H9 (cell line): ENCODE results near the gene CENPH. TPM values are rescaled to one million over a fixed set of nuclear protein-coding genes. Genes with fewer than 3 reads are reported as not detected.
"Not testable (repeated sequence)": the region's sequence is repeated elsewhere in the genome, so short reads cannot be mapped to it uniquely, and the experiment has no call there.

ENCODE experiments used
- DNase-seq: peaks from one replicate; pipeline ENCODE4 v3.0.0-alpha.2; 2017
- H2AFZ ChIP-seq: one replicate; pipeline ENCODE4 v1.6.1; 2013; ENCODE audit warnings: mild to moderate bottlenecking, low read length, control low read depth, moderate library complexity
- H2AK5ac ChIP-seq: 2 replicates; pipeline ENCODE4 v1.6.1; 2013; ENCODE audit warnings: low read length, control low read depth, mixed read lengths; ENCODE audit not compliant: insufficient read length
- H2BK120ac ChIP-seq: one replicate; pipeline ENCODE4 v1.6.1; 2013; ENCODE audit warnings: low read depth, mild to moderate bottlenecking, low read length, control low read depth, inconsistent platforms; ENCODE audit not compliant: poor library complexity, severe bottlenecking
- H2BK12ac ChIP-seq: 2 replicates; pipeline ENCODE4 v1.6.1; 2013; ENCODE audit warnings: low read length, control low read depth, mixed read lengths, low read depth; ENCODE audit not compliant: insufficient read length
- H2BK15ac ChIP-seq: 2 replicates; pipeline ENCODE4 v1.6.1; 2013; ENCODE audit warnings: low read depth, low read length, control low read depth
- H2BK20ac ChIP-seq: one replicate; pipeline ENCODE4 v1.6.1; 2013; ENCODE audit warnings: low read depth, mild to moderate bottlenecking, low read length, control low read depth, inconsistent platforms; ENCODE audit not compliant: poor library complexity, severe bottlenecking
- H2BK5ac ChIP-seq: 2 replicates; pipeline ENCODE4 v1.6.1; 2013; ENCODE audit warnings: low read length, control low read depth, mixed read lengths; ENCODE audit not compliant: insufficient read length
- H3K14ac ChIP-seq: 2 replicates; pipeline ENCODE4 v1.6.1; 2013; ENCODE audit warnings: low read length, control low read depth; ENCODE audit not compliant: insufficient read depth
- H3K18ac ChIP-seq: 2 replicates; pipeline ENCODE4 v1.6.1; 2013; ENCODE audit warnings: low read depth, mild to moderate bottlenecking, mixed read lengths, low read length, control low read depth; ENCODE audit not compliant: insufficient read length
- H3K23ac ChIP-seq: 2 replicates; pipeline ENCODE4 v1.6.1; 2013; ENCODE audit warnings: low read length, control low read depth, mixed read lengths, low read depth; ENCODE audit not compliant: insufficient read length
- H3K23me2 ChIP-seq: 2 replicates; pipeline ENCODE4 v1.6.1; 2013; ENCODE audit warnings: low read depth, mild to moderate bottlenecking, mixed read lengths, low read length, control low read depth; ENCODE audit not compliant: insufficient read length, poor library complexity, severe bottlenecking
- H3K27ac ChIP-seq: 2 replicates; pipeline ENCODE4 v1.5.1; 2013; ENCODE audit warnings: low read length, control low read depth, mixed read lengths, low read depth; ENCODE audit not compliant: insufficient read length
- H3K27me3 ChIP-seq: 2 replicates; pipeline ENCODE4 v1.6.1; 2013; ENCODE audit warnings: low read length, control low read depth, inconsistent platforms; ENCODE audit not compliant: insufficient read depth
- H3K4ac ChIP-seq: 2 replicates; pipeline ENCODE4 v1.6.1; 2013; ENCODE audit warnings: low read depth, mild to moderate bottlenecking, control low read depth, inconsistent platforms, low read length, moderate library complexity
- H3K4me1 ChIP-seq: 2 replicates; pipeline ENCODE4 v1.6.1; 2013; ENCODE audit warnings: low read length, control low read depth, inconsistent platforms; ENCODE audit not compliant: insufficient read depth
- H3K4me2 ChIP-seq: 2 replicates; pipeline ENCODE4 v1.6.1; 2013; ENCODE audit warnings: low read length, control low read depth, mixed read lengths; ENCODE audit not compliant: insufficient read length, insufficient read depth
- H3K56ac ChIP-seq: 2 replicates; pipeline ENCODE4 v1.6.1; 2013; ENCODE audit warnings: low read depth, mild to moderate bottlenecking, mixed read lengths, low read length, control low read depth; ENCODE audit not compliant: insufficient read length
- H3K79me1 ChIP-seq: 2 replicates; pipeline ENCODE4 v1.6.1; 2013; ENCODE audit warnings: low read depth, mild to moderate bottlenecking, moderate library complexity, low read length, control low read depth, inconsistent platforms; ENCODE audit not compliant: insufficient read depth, poor library complexity, severe bottlenecking
- H3K79me2 ChIP-seq: 2 replicates; pipeline ENCODE4 v1.6.1; 2013; ENCODE audit warnings: low read length, control low read depth, inconsistent platforms; ENCODE audit not compliant: insufficient read depth
- H3K9ac ChIP-seq: 2 replicates; pipeline ENCODE4 v1.6.1; 2013; ENCODE audit warnings: low read length, control low read depth, mixed read lengths; ENCODE audit not compliant: insufficient read length; ENCODE audit errors: extremely low read depth
- H3K9me3 ChIP-seq: one replicate; pipeline ENCODE4 v1.6.1; 2013; ENCODE audit warnings: low read depth, low read length, inconsistent platforms; ENCODE audit not compliant: control insufficient read depth
- H3T11ph ChIP-seq: one replicate; pipeline ENCODE4 v1.6.1; 2013; ENCODE audit warnings: mild to moderate bottlenecking, low read length, control low read depth, inconsistent platforms
- H4K20me1 ChIP-seq: one replicate; pipeline ENCODE4 v1.6.1; 2013; ENCODE audit not compliant: control insufficient read depth, insufficient read length, insufficient read depth
- H4K5ac ChIP-seq: 2 replicates; pipeline ENCODE4 v1.6.1; 2013; ENCODE audit warnings: low read depth, mild to moderate bottlenecking, mixed read lengths, low read length, control low read depth; ENCODE audit not compliant: insufficient read length
- H4K8ac ChIP-seq: replicated peaks from 2 replicates; pipeline ENCODE4 v1.6.1; 2013; ENCODE audit warnings: low read length, control low read depth, mixed read lengths, low read depth; ENCODE audit not compliant: insufficient read length
- H4K91ac ChIP-seq: 2 replicates; pipeline ENCODE4 v1.6.1; 2013; ENCODE audit warnings: low read depth, mild to moderate bottlenecking, moderate library complexity, mixed read lengths, low read length, control low read depth; ENCODE audit not compliant: insufficient read length
- H3K27ac Mint-ChIP-seq, 3 experiments: 2 replicates in 2 of 3; 3 replicates in 1 of 3; pipeline ENCODE4 v1.8.0; 2020 to 2021; ENCODE audit warnings: mixed read lengths in 3 of 3, mild to moderate bottlenecking in 1 of 3, moderate library complexity in 1 of 3
- H3K27me3 Mint-ChIP-seq: 2 replicates; pipeline ENCODE4 v1.8.0; 2021; ENCODE audit warnings: low read depth, mild to moderate bottlenecking, moderate library complexity, mixed read lengths
- H3K36me3 Mint-ChIP-seq, 3 experiments: 2 replicates in 2 of 3; 3 replicates in 1 of 3; pipeline ENCODE4 v1.8.0; 2020 to 2021; ENCODE audit warnings: low read depth in 3 of 3, mixed read lengths in 3 of 3; ENCODE audit not compliant: insufficient read depth in 1 of 3
- H3K4me1 Mint-ChIP-seq, 2 experiments: 2 replicates each; pipeline ENCODE4 v1.8.0; 2020; ENCODE audit warnings: mixed read lengths in 2 of 2
- H3K4me3 Mint-ChIP-seq, 2 experiments: 2 replicates in 1 of 2; 3 replicates in 1 of 2; pipeline ENCODE4 v1.8.0; 2020 to 2021; ENCODE audit warnings: mild to moderate bottlenecking in 2 of 2, mixed read lengths in 2 of 2, moderate library complexity in 1 of 2
- H3K9me3 Mint-ChIP-seq, 2 experiments: 2 replicates in 1 of 2; 3 replicates in 1 of 2; pipeline ENCODE4 v1.8.0; 2020; ENCODE audit warnings: mild to moderate bottlenecking in 2 of 2, mixed read lengths in 2 of 2, moderate library complexity in 1 of 2
- CTCF ChIP-seq: fragments of 200-600 bp; sonication (generic); conservative IDR thresholded peaks from 3 replicates; pipeline ENCODE4 v1.8.0; 2021; ENCODE audit warnings: antibody characterized with exemption, mild to moderate bottlenecking
- WGBS: extraction: QIAGEN DNeasy Blood & Tissue Kit; methylation state at CpG from one replicate; pipeline ENCODE4 v1.1.7; 2013; ENCODE audit warnings: missing lambda C conversion rate, low lambda C conversion rate, mixed read lengths; ENCODE audit not compliant: insufficient read length; ENCODE audit errors: extremely low coverage; 5-methylcytosine and 5-hydroxymethylcytosine counted together
- total RNA-seq: library from RNA; stranded (reverse); gene quantifications from 2 replicates; pipeline ENCODE4 v1.2.1, GENCODE V29; 2021

The CENPH gene
- total RNA-seq, 1 experiment from 2014 or later, result 82.8 TPM

- Mint-ChIP-seq H3K27me3 (no peaks in the 10 kb centered on the region), H3K27ac (no peak overlapping the region), H3K4me1 (peaks cover 7 to 8% of the 10 kb centered on the region in 2 experiments), H3K9me3 (peaks cover 9 to 10% of the 10 kb centered on the region in 2 experiments; a peak in 4 of 5 replicates), H3K36me3 (no peaks in the 10 kb centered on the region; a peak in 1 of 7 replicates), H3K4me3 (no peak overlapping the region)
- no peak overlapping the region for H4K91ac ChIP-seq
- no peak overlapping the region for H3K4ac ChIP-seq
- no peak overlapping the region for H3K4me2 ChIP-seq
- no peak for TF ChIP-seq CTCF
- H3K9ac ChIP-seq, result no peak overlapping the region
- no CpG with 5 or more reads among the region's 1 CpG for WGBS
- H3K79me2 ChIP-seq, result no peaks in the 10 kb centered on the region
- H3K4me1 ChIP-seq, result peaks cover under 1% of the 10 kb centered on the region; the same call in 1 of the 2 replicates
- no peak overlapping the region for H2BK120ac ChIP-seq
- H3K18ac ChIP-seq, result no peak overlapping the region
- no peaks in the 10 kb centered on the region for H3K27me3 ChIP-seq
- no peak overlapping the region for H3K14ac ChIP-seq
- no peak overlapping the region for H2BK15ac ChIP-seq
- H2AK5ac ChIP-seq, result no peak overlapping the region
- no peak overlapping the region for H4K5ac ChIP-seq
- H2BK20ac ChIP-seq, result no peak overlapping the region
- no peak overlapping the region for H3T11ph ChIP-seq
- no peaks in the 10 kb centered on the region for H3K23me2 ChIP-seq
- no peak overlapping the region for H3K27ac ChIP-seq
- H3K56ac ChIP-seq, result no peak overlapping the region
- H3K23ac ChIP-seq, result no peak overlapping the region
- H2BK5ac ChIP-seq, result no peak overlapping the region
- no peak overlapping the region for H4K8ac ChIP-seq
- no peaks in the 10 kb centered on the region for H3K9me3 ChIP-seq
- no peak overlapping the region for H2AFZ ChIP-seq
- H2BK12ac ChIP-seq, result no peak overlapping the region
- H4K20me1 ChIP-seq, result no peaks in the 10 kb centered on the region
- H3K79me1 ChIP-seq, result no peaks in the 10 kb centered on the region
- no peak for DNase-seq
Observed at GRCh38 chr5:69140827-69141226, 48.6 kb upstream of the CENPH start.

GRCh38 chr5:69148576-69148975 is 40.8 kb upstream of the CENPH start:
- H3K9me3 Mint-ChIP-seq, H3K36me3 Mint-ChIP-seq, H3K9ac ChIP-seq, H3K79me2 ChIP-seq, H3K4ac ChIP-seq, DNase-seq, H3K79me1 ChIP-seq, H4K91ac ChIP-seq, H3T11ph ChIP-seq, H2BK12ac ChIP-seq, H2AK5ac ChIP-seq, H3K14ac ChIP-seq, H4K20me1 ChIP-seq, H4K8ac ChIP-seq, H2BK20ac ChIP-seq, H3K4me1 Mint-ChIP-seq, H3K27ac ChIP-seq, H2BK15ac ChIP-seq, H3K27ac Mint-ChIP-seq, H3K4me3 Mint-ChIP-seq, H3K4me2 ChIP-seq, H3K9me3 ChIP-seq, H3K18ac ChIP-seq, H3K56ac ChIP-seq, H2BK120ac ChIP-seq, H3K23ac ChIP-seq, H2AFZ ChIP-seq, H2BK5ac ChIP-seq, H4K5ac ChIP-seq, H3K4me1 ChIP-seq, H3K23me2 ChIP-seq, H3K27me3 Mint-ChIP-seq, H3K27me3 ChIP-seq: not testable (repeated sequence)
- WGBS, result no CpG with 5 or more reads among the region's 7 CpGs
